Ectodermal cell (in vitro differentiated cells): Measurements from ENCODE around the gene ACP3.

ENCODE experiments used
- H3K27ac ChIP-seq: 2 replicates; pipeline ENCODE4 v1.7.0; 2013; ENCODE audit warnings: mild to moderate bottlenecking, low read depth, low read length; ENCODE audit not compliant: insufficient read depth, poor library complexity, severe bottlenecking
- H3K27me3 ChIP-seq: 2 replicates; pipeline ENCODE4 v1.7.0; 2013; ENCODE audit warnings: mild to moderate bottlenecking, low read length; ENCODE audit not compliant: insufficient read depth, control insufficient read depth, poor library complexity, severe bottlenecking
- H3K36me3 ChIP-seq: one replicate; pipeline ENCODE4 v1.7.0; 2013; ENCODE audit warnings: low read length; ENCODE audit not compliant: control insufficient read depth, insufficient read depth
- H3K4me1 ChIP-seq: one replicate; pipeline ENCODE4 v1.7.0; 2013; ENCODE audit warnings: low read length; ENCODE audit not compliant: control insufficient read depth, insufficient read depth
- H3K4me3 ChIP-seq: 2 replicates; pipeline ENCODE4 v1.7.0; 2013; ENCODE audit warnings: low read depth, low read length, control low read depth; ENCODE audit not compliant: insufficient read depth
- H3K9me3 ChIP-seq: 2 replicates; pipeline ENCODE4 v1.7.0; 2013; ENCODE audit warnings: mild to moderate bottlenecking, low read length, moderate library complexity; ENCODE audit not compliant: control insufficient read depth
- WGBS, 2 experiments: methylation state at CpG; one replicate each; pipeline ENCODE4 v1.1.7; 2013; ENCODE audit warnings: missing lambda C conversion rate in 2 of 2; 5-methylcytosine and 5-hydroxymethylcytosine counted together

The ACP3 gene

GRCh38 chr3:132399054-132399929 is 82.1 kb downstream of the ACP3 start:
- WGBS, 2 experiments, result 59 to 63% methylated on average over 4 to 5 of the region's 5 CpGs
- H3K9me3 ChIP-seq, result no peaks in the 10 kb centered on the region
- H3K36me3 ChIP-seq, result no peaks in the 10 kb centered on the region
- H3K27ac ChIP-seq, result no peak overlapping the region
- H3K4me1 ChIP-seq, result no peaks in the 10 kb centered on the region
- no peaks in the 10 kb centered on the region for H3K27me3 ChIP-seq
- H3K4me3 ChIP-seq, result no peak overlapping the region

- H3K27ac ChIP-seq, result no peak overlapping the region
- no peak overlapping the region for H3K4me3 ChIP-seq
- 95 to 97% methylated on average over 13 of the region's 13 CpGs for WGBS, 2 experiments
- H3K4me1 ChIP-seq, result no peaks in the 10 kb centered on the region
- H3K36me3 ChIP-seq, result no peaks in the 10 kb centered on the region
- H3K9me3 ChIP-seq, result no peaks in the 10 kb centered on the region
- H3K27me3 ChIP-seq, result no peaks in the 10 kb centered on the region
These were observed 84.0 kb downstream of the ACP3 start for GRCh38 chr3:132401255-132401654.

- 86 to 93% methylated on average over 2 to 3 of the region's 3 CpGs for WGBS, 2 experiments
- no peak overlapping the region for H3K4me3 ChIP-seq
- H3K36me3 ChIP-seq, result no peaks in the 10 kb centered on the region
- no peak overlapping the region for H3K27ac ChIP-seq
- H3K9me3 ChIP-seq, result no peaks in the 10 kb centered on the region
- no peaks in the 10 kb centered on the region for H3K4me1 ChIP-seq
- no peaks in the 10 kb centered on the region for H3K27me3 ChIP-seq
These were observed 87.1 kb downstream of the ACP3 start for GRCh38 chr3:132404276-132404675.

GRCh38 chr3:132405188-132405587 is 88.0 kb downstream of the ACP3 start:
- H3K27me3 ChIP-seq, result no peaks in the 10 kb centered on the region
- no peaks in the 10 kb centered on the region for H3K36me3 ChIP-seq
- H3K4me3 ChIP-seq, result no peak overlapping the region
- WGBS, 2 experiments, result no CpG with 5 or more reads among the region's 1 CpG
- H3K27ac ChIP-seq, result no peak overlapping the region
- H3K9me3 ChIP-seq, result no peaks in the 10 kb centered on the region
- no peaks in the 10 kb centered on the region for H3K4me1 ChIP-seq

GRCh38 chr3:132405609-132406299 is 88.5 kb downstream of the ACP3 start:
- 86 to 95% methylated on average over 4 of the region's 4 CpGs for WGBS, 2 experiments
- no peaks in the 10 kb centered on the region for H3K36me3 ChIP-seq
- H3K4me1 ChIP-seq, result no peaks in the 10 kb centered on the region
- H3K4me3 ChIP-seq, result no peak overlapping the region
- no peak overlapping the region for H3K27ac ChIP-seq
- H3K9me3 ChIP-seq, result no peaks in the 10 kb centered on the region
- no peaks in the 10 kb centered on the region for H3K27me3 ChIP-seq

GRCh38 chr3:132406587-132406986 is 89.4 kb downstream of the ACP3 start:
- Histone ChIP-seq H3K27ac (no peak overlapping the region), H3K9me3 (no peaks in the 10 kb centered on the region), H3K4me3 (no peak overlapping the region), H3K4me1 (no peaks in the 10 kb centered on the region), H3K36me3 (no peaks in the 10 kb centered on the region), H3K27me3 (no peaks in the 10 kb centered on the region)
- no CpG with 5 or more reads among the region's 2 CpGs for WGBS, 2 experiments

GRCh38 chr3:132407025-132407424 is 89.8 kb downstream of the ACP3 start:
- WGBS, 2 experiments, result 95 to 100% methylated on average over 2 of the region's 2 CpGs
- H3K27ac ChIP-seq, result no peak overlapping the region

More at GRCh38 chr3:132407025-132407424, 89.8 kb downstream of the ACP3 start:
- Histone ChIP-seq H3K9me3 (no peaks in the 10 kb centered on the region), H3K27me3 (no peaks in the 10 kb centered on the region), H3K4me1 (no peaks in the 10 kb centered on the region), H3K36me3 (no peaks in the 10 kb centered on the region), H3K4me3 (no peak overlapping the region)
